Sigmoid colon (tissue), 7 donors: ENCODE data around the gene AP3M1. TPM values are rescaled to one million over a fixed set of nuclear protein-coding genes. Genes with fewer than 3 reads are reported as not detected.

Experiments used
- DNase-seq: peaks from one replicate; pipeline ENCODE4 v3.0.0-alpha.2; 2019
- H3K27ac ChIP-seq, 4 donors: fragments of 200-600 bp; sonication (generic); one replicate each; pipeline ENCODE4 v1.5.1; 2016 to 2019; ENCODE audit warnings: mild to moderate bottlenecking in 1 of 4
- H3K27me3 ChIP-seq, 3 donors: fragments of 200-600 bp; sonication (generic); one replicate each; pipeline ENCODE4 v1.5.1; 2019; ENCODE audit warnings: mild to moderate bottlenecking in 1 of 3
- H3K36me3 ChIP-seq, 4 donors: fragments of 200-600 bp; sonication (generic); one replicate each; pipeline ENCODE4 v1.5.1; 2016 to 2019
- H3K4me1 ChIP-seq, 4 donors: fragments of 200-600 bp; sonication (generic); one replicate each; pipeline ENCODE4 v1.5.1; 2017 to 2019
- H3K4me3 ChIP-seq, 4 donors: fragments of 200-600 bp; sonication (generic); one replicate each; pipeline ENCODE4 v1.5.1; 2017 to 2019; ENCODE audit warnings: mild to moderate bottlenecking in 2 of 4, moderate library complexity in 1 of 4
- H3K9me3 ChIP-seq, 4 donors: fragments of 200-600 bp in 3 of 4; sonication (generic) in 3 of 4; one replicate each; pipeline versions ENCODE4 v1.5.1 to v1.6.1; 2013 to 2019
- EP300 ChIP-seq, 4 donors: sonication (generic); formaldehyde crosslinking; IDR thresholded peaks; one replicate each; pipeline ENCODE4 v1.6.1; 2017; ENCODE audit warnings: antibody characterized with exemption in 4 of 4
- POLR2A ChIP-seq, 2 donors: fragments of 450-650 bp; IDR thresholded peaks; one replicate each; pipeline ENCODE4 v1.6.1; 2016; ENCODE audit warnings: antibody characterized with exemption in 2 of 2, mild to moderate bottlenecking in 2 of 2, moderate library complexity in 2 of 2
- POLR2AphosphoS5 ChIP-seq, 4 donors: sonication (generic); formaldehyde crosslinking; IDR thresholded peaks; one replicate each; pipeline ENCODE4 v1.6.1; 2017; ENCODE audit warnings: antibody characterized with exemption in 4 of 4
- WGBS, 2 donors: extraction: QIAGEN DNeasy Blood & Tissue Kit; methylation state at CpG; one replicate each; pipeline ENCODE4 v1.1.7; 2013; 5-methylcytosine and 5-hydroxymethylcytosine counted together
- intact Hi-C: fragments of 100-400 bp; cut with DNase I; formaldehyde crosslinking; loops from one replicate; pipeline ENCODE4 v1.15.1; 2023
- polyA plus RNA-seq, 3 donors: library from polyadenylated mRNA; stranded (reverse); fragments of 200-250 nt; gene quantifications; one replicate each; pipeline ENCODE4 v1.2.3, GENCODE V29; 2013
- total RNA-seq, 4 donors: library from RNA; depleted of rRNA; stranded (reverse); fragments of >200 nt; gene quantifications; one replicate each; pipeline ENCODE4 v1.1.0, GENCODE V29; 2016
- TF ChIP-seq, protein P1 (sequence below), 4 experiments: fragments of 450-650 bp in 3 of 4; fragments of 200-600 bp in 1 of 4; IDR thresholded peaks; one replicate each; pipeline ENCODE4 v1.5.1; 2016 to 2019; ENCODE audit warnings: antibody characterized with exemption in 4 of 4, mild to moderate bottlenecking in 3 of 4, moderate library complexity in 2 of 4
- donor health status: healthy with polysubstance abuse.
- donor health status: Bipolar disorder and iron deficiency.
- donor health status: healthy.

AP3M1 gene
- total and polyA plus RNA-seq, 7 donors = 13.8 to 36.3 (median 26.7) TPM

DNA sequence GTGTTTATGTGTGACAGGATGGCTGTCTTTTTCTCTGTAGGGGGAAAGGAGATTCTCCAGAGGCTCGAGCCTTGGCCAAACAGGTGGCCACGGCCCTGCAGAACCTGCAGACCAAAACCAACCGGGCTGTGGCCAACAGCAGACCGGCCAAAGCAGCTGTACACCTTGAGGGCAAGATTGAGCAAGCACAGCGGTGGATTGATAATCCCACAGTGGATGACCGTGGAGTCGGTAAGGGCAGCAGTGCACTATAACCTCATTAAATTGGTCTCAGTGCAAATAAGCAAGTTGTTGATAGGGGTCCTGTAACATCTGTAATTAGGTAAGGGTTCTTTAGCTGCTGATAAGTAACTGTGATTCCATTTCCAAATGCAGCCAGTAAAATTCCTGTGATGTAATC is 56.4 kb downstream of the AP3M1 start:
- Histone ChIP-seq H3K36me3 (peaks cover 40 to 100% (median 75%) of the 10 kb centered on the region in 4 donors), H3K4me1 (peaks cover 0 to 4% (median 0%) of the 10 kb centered on the region in 4 donors), H3K27me3 (no peaks in the 10 kb centered on the region), H3K4me3 (no peak overlapping the region), H3K27ac (no peak overlapping the region), H3K9me3 (no peaks in the 10 kb centered on the region)
- TF ChIP-seq POLR2AphosphoS5 (IDR thresholded peaks at IDR 0.05) = no peak
- 95 to 97% methylated on average over 7 of the region's 7 CpGs for WGBS, 2 donors
- DNase-seq = no peak
- intact Hi-C loops = no loop called here

GRCh38 chr10:74093530-74094164 is 57.0 kb downstream of the AP3M1 start:
- intact Hi-C loops = no loop called here
- 95 to 97% methylated on average over 4 of the region's 4 CpGs for WGBS, 2 donors
- no peak for DNase-seq
- Histone ChIP-seq H3K9me3 (no peaks in the 10 kb centered on the region), H3K4me3 (no peak overlapping the region), H3K27me3 (no peaks in the 10 kb centered on the region), H3K36me3 (peaks cover 40 to 100% (median 74%) of the 10 kb centered on the region in 4 donors), H3K4me1 (peaks cover 0 to 4% (median 0%) of the 10 kb centered on the region in 4 donors), H3K27ac (no peak overlapping the region)
- TF ChIP-seq, protein P1, sequence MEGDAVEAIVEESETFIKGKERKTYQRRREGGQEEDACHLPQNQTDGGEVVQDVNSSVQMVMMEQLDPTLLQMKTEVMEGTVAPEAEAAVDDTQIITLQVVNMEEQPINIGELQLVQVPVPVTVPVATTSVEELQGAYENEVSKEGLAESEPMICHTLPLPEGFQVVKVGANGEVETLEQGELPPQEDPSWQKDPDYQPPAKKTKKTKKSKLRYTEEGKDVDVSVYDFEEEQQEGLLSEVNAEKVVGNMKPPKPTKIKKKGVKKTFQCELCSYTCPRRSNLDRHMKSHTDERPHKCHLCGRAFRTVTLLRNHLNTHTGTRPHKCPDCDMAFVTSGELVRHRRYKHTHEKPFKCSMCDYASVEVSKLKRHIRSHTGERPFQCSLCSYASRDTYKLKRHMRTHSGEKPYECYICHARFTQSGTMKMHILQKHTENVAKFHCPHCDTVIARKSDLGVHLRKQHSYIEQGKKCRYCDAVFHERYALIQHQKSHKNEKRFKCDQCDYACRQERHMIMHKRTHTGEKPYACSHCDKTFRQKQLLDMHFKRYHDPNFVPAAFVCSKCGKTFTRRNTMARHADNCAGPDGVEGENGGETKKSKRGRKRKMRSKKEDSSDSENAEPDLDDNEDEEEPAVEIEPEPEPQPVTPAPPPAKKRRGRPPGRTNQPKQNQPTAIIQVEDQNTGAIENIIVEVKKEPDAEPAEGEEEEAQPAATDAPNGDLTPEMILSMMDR (IDR thresholded peaks at IDR 0.05) = no peak
- TF ChIP-seq POLR2AphosphoS5 (IDR thresholded peaks at IDR 0.05) = no peak
- no peak for TF ChIP-seq EP300 (IDR thresholded peaks at IDR 0.05)
- no peak for TF ChIP-seq POLR2A (IDR thresholded peaks at IDR 0.05)

GRCh38 chr10:74092372-74092771 is 58.3 kb downstream of the AP3M1 start:
- intact Hi-C loops = no loop called here
- Histone ChIP-seq H3K36me3 (peaks cover 38 to 98% (median 62%) of the 10 kb centered on the region in 4 donors), H3K9me3 (no peaks in the 10 kb centered on the region), H3K27ac (no peak overlapping the region), H3K4me1 (peaks cover 0 to 4% (median 0%) of the 10 kb centered on the region in 4 donors), H3K27me3 (no peaks in the 10 kb centered on the region), H3K4me3 (no peak overlapping the region)
- WGBS, 2 donors = 89 to 93% methylated on average over 3 of the region's 3 CpGs
- DNase-seq = no peak
- TF ChIP-seq POLR2AphosphoS5 (IDR thresholded peaks at IDR 0.05) = no peak
- TF ChIP-seq EP300 (IDR thresholded peaks at IDR 0.05) = no peak
- TF ChIP-seq, protein P1 (IDR thresholded peaks at IDR 0.05) = no peak
- TF ChIP-seq POLR2A (IDR thresholded peaks at IDR 0.05) = no peak

DNA sequence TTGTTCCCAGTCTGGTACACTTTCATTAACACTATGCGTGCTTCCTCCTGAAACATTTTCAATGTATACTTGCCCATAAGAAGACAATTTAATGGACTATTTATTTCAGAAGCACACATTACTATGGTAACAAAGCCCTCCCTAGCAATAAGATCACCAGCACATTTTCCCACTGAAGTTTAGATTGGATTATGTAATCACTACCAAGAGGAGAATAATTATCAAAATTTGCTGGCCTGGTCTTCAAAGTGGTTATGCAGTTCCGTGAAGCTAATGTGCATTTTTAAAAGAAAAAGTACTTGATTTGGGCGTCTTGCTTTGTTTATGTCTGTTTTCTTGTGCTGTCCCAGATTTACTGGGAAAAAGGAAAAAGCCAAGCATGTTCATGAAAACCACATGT is 61.9 kb downstream of the AP3M1 start:
- DNase-seq = no peak
- no peaks in the 10 kb centered on the region for H3K9me3 ChIP-seq
- H3K4me1 ChIP-seq = peaks cover 0 to 16% (median 2%) of the 10 kb centered on the region in 4 donors
- H3K27me3 ChIP-seq = no peaks in the 10 kb centered on the region
- peaks cover 20 to 84% (median 38%) of the 10 kb centered on the region in 4 donors for H3K36me3 ChIP-seq
- peak overlapping the region in 1 of 4 donors; percentile 23 for H3K27ac ChIP-seq
- TF ChIP-seq EP300 (IDR thresholded peaks at IDR 0.05) (no peak), POLR2AphosphoS5 (IDR thresholded peaks at IDR 0.05) (no peak), POLR2A (IDR thresholded peaks at IDR 0.05) (no peak)
- TF ChIP-seq, protein P1 (IDR thresholded peaks at IDR 0.05) = no peak
- 53 to 74% methylated on average over 3 of the region's 3 CpGs for WGBS, 2 donors
- no peak overlapping the region for H3K4me3 ChIP-seq
- intact Hi-C loops = no loop called here

GRCh38 chr10:74086317-74086716 is 64.3 kb downstream of the AP3M1 start:
- Histone ChIP-seq H3K27me3 (no peaks in the 10 kb centered on the region), H3K4me3 (no peak overlapping the region), H3K4me1 (peaks cover 0 to 28% (median 8%) of the 10 kb centered on the region in 4 donors), H3K9me3 (no peaks in the 10 kb centered on the region), H3K27ac (peak overlapping the region in 2 of 4 donors; percentile 19 to 26), H3K36me3 (peaks cover 12 to 75% (median 29%) of the 10 kb centered on the region in 4 donors)
- DNase-seq = no peak
- no peak for TF ChIP-seq POLR2AphosphoS5 (IDR thresholded peaks at IDR 0.05)
- no peak for TF ChIP-seq EP300 (IDR thresholded peaks at IDR 0.05)
- TF ChIP-seq POLR2A (IDR thresholded peaks at IDR 0.05) = no peak
- TF ChIP-seq, protein P1 (IDR thresholded peaks at IDR 0.05) = no peak
- WGBS, 2 donors = 96 to 97% methylated on average over 2 of the region's 2 CpGs
- intact Hi-C loops = no loop called here
